ENCODE results near the gene DDAH2. TPM values are rescaled to one million over a fixed set of nuclear protein-coding genes. Genes with fewer than 3 reads are reported as not detected.

DDAH2 gene
- total RNA-seq, 1 donor from 2014 or later, result 72.4 TPM

DNA sequence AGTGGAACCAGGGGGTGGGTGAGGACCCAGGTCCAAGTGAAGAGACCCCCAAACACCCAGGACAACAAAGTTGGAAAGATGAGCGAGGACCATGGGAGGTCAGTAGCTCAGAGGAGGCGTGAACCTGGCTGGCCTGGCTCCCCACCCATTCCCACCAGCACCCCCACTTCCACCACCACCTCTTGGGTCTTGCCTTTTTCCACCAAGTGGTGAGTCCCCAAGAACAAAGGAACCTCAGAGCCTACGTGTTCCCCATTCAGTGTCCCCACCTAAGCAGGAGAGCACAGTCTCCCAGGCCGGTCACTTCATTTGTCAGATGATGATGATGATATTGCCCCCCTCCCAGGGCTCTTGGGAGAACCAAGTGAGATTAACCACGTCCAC, 48.6 kb upstream of the DDAH2 start:
- peaks cover 16% of the 10 kb centered on the region for H3K4me1 ChIP-seq (ENCODE audit: insufficient read depth, low read length)
- no peaks in the 10 kb centered on the region for H3K79me2 ChIP-seq (ENCODE audit: insufficient read depth, low read length)
- H3K27ac ChIP-seq (ENCODE audit: low read depth, low read length), result peak overlapping the region; percentile 21
- TF ChIP-seq CTCF (IDR thresholded peaks at IDR 0.05; ENCODE audit: insufficient read depth, low read depth, low read length) (no peak), EZH2 (IDR thresholded peaks at IDR 0.05; ENCODE audit: insufficient read depth, low read length) (no peak)
- Mint-ChIP-seq H3K4me1 (ENCODE audit: low read depth, unreplicated experiment) (peaks cover 6% of the 10 kb centered on the region), H3K36me3 (ENCODE audit: low read depth, unreplicated experiment) (peaks cover 21% of the 10 kb centered on the region), H3K9me3 (ENCODE audit: unreplicated experiment) (no peaks in the 10 kb centered on the region), H3K27ac (ENCODE audit: unreplicated experiment) (no peak overlapping the region), H3K27me3 (ENCODE audit: low read depth, unreplicated experiment) (no peaks in the 10 kb centered on the region), H3K4me3 (ENCODE audit: unreplicated experiment) (no peak overlapping the region)
- peaks cover 9% of the 10 kb centered on the region for H4K20me1 ChIP-seq (ENCODE audit: insufficient read depth, low read length)
- DNase-seq (ENCODE audit: low read depth) (no peak), FAIRE-seq (no peak)
- no peaks in the 10 kb centered on the region for H3K9me3 ChIP-seq (ENCODE audit: insufficient read depth, low read depth, low read length)
- peak overlapping the region; percentile 81 for H3K4me2 ChIP-seq (ENCODE audit: low read length)
- H3K36me3 ChIP-seq (ENCODE audit: insufficient read depth, low read length), result no peaks in the 10 kb centered on the region
- H3K9ac ChIP-seq (ENCODE audit: low read length), result no peak overlapping the region
- H3K27me3 ChIP-seq (ENCODE audit: insufficient read depth, low read length), result no peaks in the 10 kb centered on the region
- no peak overlapping the region for H3K4me3 ChIP-seq (ENCODE audit: insufficient read depth, low read depth, low read length)
- H2AFZ ChIP-seq (ENCODE audit: low read depth, low read length), result no peak overlapping the region

DNA sequence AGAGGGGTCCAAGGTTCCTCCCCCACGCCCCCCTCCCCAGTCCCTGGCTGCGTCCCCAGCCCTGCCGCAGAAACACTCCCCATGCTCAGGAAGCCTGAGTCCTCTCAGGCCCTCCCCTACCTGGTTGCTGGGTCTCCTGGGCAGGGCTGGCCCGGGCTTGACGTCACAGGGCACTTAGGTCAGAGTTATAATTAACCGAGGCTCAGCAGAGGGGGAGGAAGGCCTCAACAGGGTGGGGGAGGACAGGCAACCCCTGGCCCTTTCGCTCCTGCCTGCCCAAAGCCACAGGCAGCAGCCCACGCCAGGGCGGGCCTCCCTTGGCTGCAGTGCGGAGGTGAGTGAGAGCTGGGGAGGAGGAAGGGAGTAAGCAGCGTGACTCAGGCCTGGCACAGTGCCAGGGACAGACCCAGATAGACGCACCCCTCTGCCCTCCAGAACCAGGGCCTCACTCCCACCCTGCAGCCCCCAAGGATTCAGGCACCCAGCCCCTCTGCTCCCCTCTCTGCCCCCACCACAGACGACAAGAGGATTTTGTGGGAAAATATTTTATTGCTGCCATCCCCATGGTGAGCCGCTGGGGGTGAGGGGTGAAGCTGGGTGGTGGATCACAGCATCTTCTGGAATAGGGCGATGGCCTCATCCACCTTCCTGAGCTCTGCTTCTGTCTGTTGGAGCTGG, 48.0 kb upstream of the DDAH2 start, which contains the start of gene VWA7:
Gene VWA7 (minus strand): TSS at position 340 of the 678 bp plus-strand sequence. CDS start 549 bp downstream, outside the sequence.
- H3K4me1 Mint-ChIP-seq (ENCODE audit: low read depth, unreplicated experiment), result peaks cover 6% of the 10 kb centered on the region
- no peak within 1 kb of the TSS for H3K4me3 ChIP-seq (ENCODE audit: insufficient read depth, low read depth, low read length)
- peak within 1 kb of the TSS; percentile 21 for H3K27ac ChIP-seq (ENCODE audit: low read depth, low read length)
- H3K79me2 ChIP-seq (ENCODE audit: insufficient read depth, low read length), result no peaks in the 10 kb centered on the region
- H4K20me1 ChIP-seq (ENCODE audit: insufficient read depth, low read length), result peaks cover 9% of the 10 kb centered on the region
- H3K4me2 ChIP-seq (ENCODE audit: low read length), result peak within 1 kb of the TSS; percentile 81
- no peaks in the 10 kb centered on the region for H3K36me3 ChIP-seq (ENCODE audit: insufficient read depth, low read length)
- H3K36me3 Mint-ChIP-seq (ENCODE audit: low read depth, unreplicated experiment), result peaks cover 19% of the 10 kb centered on the region
- H3K9ac ChIP-seq (ENCODE audit: low read length), result peak within 1 kb of the TSS; percentile 46
- H3K27me3 Mint-ChIP-seq (ENCODE audit: low read depth, unreplicated experiment), result no peaks in the 10 kb centered on the region
- no peak within 1 kb of the TSS for H3K4me3 Mint-ChIP-seq (ENCODE audit: unreplicated experiment)
- FAIRE-seq (no peak), DNase-seq (ENCODE audit: low read depth) (peak; percentile 66)
- no peaks in the 10 kb centered on the region for H3K27me3 ChIP-seq (ENCODE audit: insufficient read depth, low read length)
- H3K4me1 ChIP-seq (ENCODE audit: insufficient read depth, low read length), result peaks cover 16% of the 10 kb centered on the region
- TF ChIP-seq CTCF (IDR thresholded peaks at IDR 0.05; ENCODE audit: insufficient read depth, low read depth, low read length) (no peak), EZH2 (IDR thresholded peaks at IDR 0.05; ENCODE audit: insufficient read depth, low read length) (no peak)
- H3K27ac Mint-ChIP-seq (ENCODE audit: unreplicated experiment), result peak within 1 kb of the TSS; percentile 41
- H2AFZ ChIP-seq (ENCODE audit: low read depth, low read length), result no peak within 1 kb of the TSS
- no peaks in the 10 kb centered on the region for H3K9me3 Mint-ChIP-seq (ENCODE audit: unreplicated experiment)
- H3K9me3 ChIP-seq (ENCODE audit: insufficient read depth, low read depth, low read length), result no peaks in the 10 kb centered on the region

DNA sequence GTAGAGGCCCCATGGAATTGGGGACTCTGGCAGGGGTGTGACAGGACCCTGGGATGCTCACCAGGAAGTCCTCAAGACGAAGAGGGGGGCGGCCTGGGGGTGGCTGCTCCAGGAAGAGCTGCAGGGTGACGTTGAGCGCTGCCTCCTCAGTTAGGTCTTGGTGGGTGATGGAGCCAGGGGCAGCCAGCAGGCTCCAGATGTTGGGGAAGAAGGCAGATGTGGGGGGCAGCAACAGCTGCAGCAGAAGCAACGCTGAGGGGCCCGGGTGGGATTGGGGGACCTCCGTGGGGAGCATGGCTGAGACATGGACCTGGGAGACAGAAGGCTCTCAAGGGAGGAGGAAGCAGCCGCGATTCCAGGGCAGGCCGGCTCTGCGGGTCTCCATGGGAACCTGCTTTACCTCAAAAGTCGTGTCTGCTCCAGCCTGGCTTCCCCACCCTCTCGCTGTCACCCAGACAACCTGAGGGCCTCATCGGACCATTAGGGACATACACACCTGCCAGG, 47.4 kb upstream of the DDAH2 start:
- H3K27me3 Mint-ChIP-seq (ENCODE audit: low read depth, unreplicated experiment), result no peaks in the 10 kb centered on the region
- Histone ChIP-seq H3K9ac (ENCODE audit: low read length) (peak overlapping the region; percentile 46), H3K79me2 (ENCODE audit: insufficient read depth, low read length) (no peaks in the 10 kb centered on the region), H3K9me3 (ENCODE audit: insufficient read depth, low read depth, low read length) (no peaks in the 10 kb centered on the region), H3K36me3 (ENCODE audit: insufficient read depth, low read length) (no peaks in the 10 kb centered on the region), H4K20me1 (ENCODE audit: insufficient read depth, low read length) (peaks cover 4% of the 10 kb centered on the region), H2AFZ (ENCODE audit: low read depth, low read length) (no peak overlapping the region), H3K27me3 (ENCODE audit: insufficient read depth, low read length) (no peaks in the 10 kb centered on the region), H3K4me3 (ENCODE audit: insufficient read depth, low read depth, low read length) (no peak overlapping the region), H3K27ac (ENCODE audit: low read depth, low read length) (no peak overlapping the region), H3K4me2 (ENCODE audit: low read length) (peak overlapping the region; percentile 81), H3K4me1 (ENCODE audit: insufficient read depth, low read length) (peaks cover 16% of the 10 kb centered on the region)
- H3K27ac Mint-ChIP-seq (ENCODE audit: unreplicated experiment), result peak overlapping the region; percentile 41
- H3K4me1 Mint-ChIP-seq (ENCODE audit: low read depth, unreplicated experiment), result peaks cover 6% of the 10 kb centered on the region
- TF ChIP-seq EZH2 (IDR thresholded peaks at IDR 0.05; ENCODE audit: insufficient read depth, low read length), result no peak
- TF ChIP-seq CTCF (IDR thresholded peaks at IDR 0.05; ENCODE audit: insufficient read depth, low read depth, low read length), result no peak
- no peak overlapping the region for H3K4me3 Mint-ChIP-seq (ENCODE audit: unreplicated experiment)
- no peak for FAIRE-seq
- peaks cover 15% of the 10 kb centered on the region for H3K36me3 Mint-ChIP-seq (ENCODE audit: low read depth, unreplicated experiment)
- H3K9me3 Mint-ChIP-seq (ENCODE audit: unreplicated experiment), result no peaks in the 10 kb centered on the region
- DNase-seq (ENCODE audit: low read depth), result no peak
